K562 (cell line): ENCODE results near the gene SIX6. TPM values are rescaled to one million over a fixed set of nuclear protein-coding genes. Genes with fewer than 3 reads are reported as not detected.

Source experiments
- ATAC-seq: fragments of 200-7000 bp; cut with Tn5 transposase; 3 replicates; pipeline ENCODE4 v1.9.1; 2020; ENCODE audit warnings: moderate library complexity
- BruUV-seq: library from RNA; stranded (reverse); fragments of 400-500 nt; replicated peaks from 2 replicates; lab custom pipeline; 2021; lab: Mats Ljungman, UMichigan
- CTCF ChIA-PET: fragments of 300-600 bp; formaldehyde crosslinking; extraction: SDS; loops from one replicate; lab custom pipeline; 2021; ENCODE audit warnings: low intra/inter-chr PET ratio; lab: Yijun Ruan, JAX
- POLR2A ChIA-PET: fragments of 300-600, 350-650 bp; sonication (Branson Sonifier 250); formaldehyde crosslinking; extraction: SDS; loops from one replicate; lab custom pipeline; 2021; ENCODE audit warnings: antibody characterized with exemption, inconsistent platforms; lab: Yijun Ruan, JAX
- DNase-seq, 4 experiments: peaks; one replicate each; pipeline versions ENCODE4 v3.0.0 to v3.0.0-alpha.2; 2011 to 2018; ENCODE audit warnings: low spot score in 3 of 4, mixed read lengths in 3 of 4; ENCODE audit errors: extremely low read depth in 1 of 4
- FAIRE-seq: peaks from 2 replicates; lab custom pipeline; 2011; peaks lifted over from hg19 to GRCh38; lab: Jason Lieb, UNC
- H2AFZ ChIP-seq: 2 replicates; pipeline ENCODE4 v1.6.0; 2011; ENCODE audit warnings: low read depth, low read length, control low read depth, inconsistent platforms
- H3K27ac ChIP-seq: fragments of 200-600 bp; 3 replicates; pipeline ENCODE4 v1.8.0; 2011; ENCODE audit warnings: low read depth, mild to moderate bottlenecking, control low read depth, inconsistent platforms, low read length, moderate library complexity, mixed read lengths; ENCODE audit errors: extremely low read depth
- H3K27me3 ChIP-seq, 2 experiments: fragments of 300-600 bp in 1 of 2; 2 replicates in 1 of 2; 3 replicates in 1 of 2; pipeline versions ENCODE4 v1.6.0 to v1.8.0; 2011; ENCODE audit warnings: inconsistent platforms in 2 of 2, low read length in 2 of 2, mild to moderate bottlenecking in 1 of 2, mixed read lengths in 1 of 2, moderate library complexity in 1 of 2; ENCODE audit not compliant: control insufficient read depth in 2 of 2, insufficient read depth in 2 of 2
- H3K36me3 ChIP-seq: fragments of 300-600 bp; 3 replicates; pipeline ENCODE4 v1.8.0; 2011; ENCODE audit warnings: mild to moderate bottlenecking, low read length, inconsistent platforms; ENCODE audit not compliant: control insufficient read depth, insufficient read depth
- H3K4me1 ChIP-seq, 2 experiments: fragments of 200-600 bp in 1 of 2; replicated peaks in 1 of 2; 2 replicates in 1 of 2; 3 replicates in 1 of 2; pipeline versions ENCODE4 v1.5.1 to v1.8.0; 2011; ENCODE audit warnings: inconsistent platforms in 2 of 2, low read length in 2 of 2, mild to moderate bottlenecking in 1 of 2, mixed read lengths in 1 of 2, moderate library complexity in 1 of 2; ENCODE audit not compliant: control insufficient read depth in 2 of 2, insufficient read depth in 2 of 2
- H3K4me2 ChIP-seq: 2 replicates; pipeline ENCODE4 v1.6.1; 2011; ENCODE audit warnings: low read length, control low read depth, inconsistent platforms, mixed read lengths; ENCODE audit not compliant: insufficient read depth
- H3K4me3 ChIP-seq: fragments of 200-600 bp; sonication (generic), shearing (Covaris generic); 2 replicates; pipeline ENCODE4 v1.5.1; 2016; ENCODE audit warnings: control low read depth, inconsistent platforms
- H3K79me2 ChIP-seq: fragments of 200-600 bp; 3 replicates; pipeline ENCODE4 v1.8.0; 2011; ENCODE audit warnings: low read length, inconsistent platforms; ENCODE audit not compliant: control insufficient read depth, insufficient read depth
- H3K9ac ChIP-seq, 2 experiments: 2 replicates each; pipeline versions ENCODE4 v1.6.0 to v1.6.1; 2011; ENCODE audit warnings: low read depth in 2 of 2, low read length in 2 of 2, control low read depth in 1 of 2, inconsistent platforms in 1 of 2, mild to moderate bottlenecking in 1 of 2, mixed read lengths in 1 of 2; ENCODE audit not compliant: insufficient read depth in 1 of 2
- H3K9me1 ChIP-seq: one replicate; pipeline ENCODE4 v1.6.0; 2011; ENCODE audit warnings: inconsistent platforms, mild to moderate bottlenecking, low read length, moderate library complexity; ENCODE audit not compliant: control insufficient read depth, insufficient read depth
- H3K9me3 ChIP-seq: replicated peaks from 2 replicates; pipeline ENCODE4 v1.5.1; 2011; ENCODE audit warnings: low read depth, low read length, inconsistent platforms; ENCODE audit not compliant: control insufficient read depth, insufficient read depth
- H4K20me1 ChIP-seq: replicated peaks from 2 replicates; pipeline ENCODE4 v1.6.1; 2011; ENCODE audit warnings: low read length, inconsistent platforms, mixed read lengths; ENCODE audit not compliant: control insufficient read depth, insufficient read depth
- ARID3B ChIP-seq: fragments of 250-450 bp; sonication (Bioruptor Pico); IDR thresholded peaks from 2 replicates; pipeline ENCODE4 v1.4.0; 2020; ENCODE audit warnings: borderline replicate concordance
- CBX1 ChIP-seq: sonication (generic); IDR thresholded peaks from 2 replicates; pipeline ENCODE4 v1.6.1; 2016; ENCODE audit warnings: antibody characterized with exemption, low read depth, mild to moderate bottlenecking
- CBX5 ChIP-seq: IDR thresholded peaks from 2 replicates; pipeline ENCODE4 v1.6.1; 2014; ENCODE audit warnings: low read depth, borderline replicate concordance
- GTF2A2 ChIP-seq: IDR thresholded peaks from 2 replicates; pipeline ENCODE4 v1.6.1; 2016; ENCODE audit warnings: mild to moderate bottlenecking, missing genetic modification characterization, missing compliant biosample characterization
- KAT8 ChIP-seq: fragments of 450-650 bp; IDR thresholded peaks from 2 replicates; pipeline ENCODE4 v1.6.1; 2016; ENCODE audit warnings: low read depth, mild to moderate bottlenecking
- PHB ChIP-seq: fragments of 250-450 bp; sonication (Bioruptor Pico); IDR thresholded peaks from 2 replicates; pipeline ENCODE4 v1.5.0; 2021
- STAT5B ChIP-seq: fragments of 250-450 bp; sonication (Bioruptor Pico); IDR thresholded peaks from 2 replicates; pipeline ENCODE4 v1.8.0; 2021; ENCODE audit warnings: mild to moderate bottlenecking, inconsistent platforms
- TRIM25 ChIP-seq: fragments of 450-650 bp; IDR thresholded peaks from 2 replicates; pipeline ENCODE4 v1.7.0; 2016; ENCODE audit warnings: borderline replicate concordance
- ZNF444 ChIP-seq: fragments of 250-450 bp; sonication (Bioruptor Pico); IDR thresholded peaks from 2 replicates; pipeline ENCODE4 v1.4.0; 2020; ENCODE audit warnings: mild to moderate bottlenecking, moderate library complexity
- ZNF57 ChIP-seq: fragments of 450-650 bp; formaldehyde crosslinking; IDR thresholded peaks from 2 replicates; pipeline ENCODE4 v1.4.0; 2020; ENCODE audit warnings: mild to moderate bottlenecking, moderate library complexity
- ZNF766 ChIP-seq: fragments of 200-800 bp; sonication (Bioruptor generic); conservative IDR thresholded peaks from 2 replicates; pipeline ENCODE4 v1.6.1; 2016; ENCODE audit warnings: missing genetic modification characterization, missing compliant biosample characterization
- WGBS: fragments of 100-300 bp; shearing (Covaris generic); methylation state at CpG from one replicate; pipeline ENCODE4 v1.1.6; 2016; ENCODE audit warnings: low coverage, mixed read lengths; ENCODE audit not compliant: insufficient coverage; ENCODE audit errors: missing lambda C conversion rate; 5-methylcytosine and 5-hydroxymethylcytosine counted together
- in situ Hi-C: fragments of 300-500 bp; cut with MboI; formaldehyde crosslinking; loops from 4 replicates; pipeline ENCODE4 v1.15.0; 2018; ENCODE audit warnings: inconsistent platforms, mixed read lengths
- intact Hi-C: fragments of 100-400 bp; cut with micrococcal nuclease; formaldehyde crosslinking; loops from 2 replicates; pipeline ENCODE4 v1.14.2; 2022
- polyA plus RNA-seq, 8 experiments: library from polyadenylated mRNA; depleted of rRNA in 4 of 8; stranded (reverse) in 5 of 8; unstranded in 3 of 8; fragments of >200 nt; fragmentation: Nextera tagmentation in 2 of 8; fragmentation: Illumina TruSeq in 1 of 8; extraction: Ambion mirVana in 2 of 8; extraction: Trizol in 1 of 8; gene quantifications; 2 replicates each; pipeline versions ENCODE4 v1.2.1 to v1.2.3, GENCODE V29; 2011 to 2014; ENCODE audit warnings: inconsistent platforms in 1 of 8, missing spikeins in 1 of 8
- total RNA-seq, 7 experiments: library from RNA; depleted of rRNA in 6 of 7; stranded (reverse); fragments of >200 nt in 6 of 7; fragmentation: Illumina TruSeq in 2 of 7; extraction: Trizol in 2 of 7; gene quantifications; 2 replicates each; pipeline versions ENCODE4 v1.2.1 to v1.2.3, GENCODE V29; 2011 to 2021; ENCODE audit warnings: low replicate concordance in 1 of 7
- TF ChIP-seq, protein P1 (sequence below): sonication (generic); formaldehyde crosslinking; IDR thresholded peaks from 2 replicates; pipeline ENCODE4 v1.8.0; 2023; ENCODE audit warnings: mild to moderate bottlenecking, missing genetic modification reagents
- TF ChIP-seq, protein P2 (sequence below): fragments of 450-650 bp; formaldehyde crosslinking; IDR thresholded peaks from 2 replicates; pipeline ENCODE4 v1.4.0; 2022; ENCODE audit warnings: mild to moderate bottlenecking, moderate library complexity

The SIX6 gene
- total and polyA plus RNA-seq, 9 of the 15 experiments (the other 6 are each of a cell fraction or from before 2014, with no cell fraction given): not detected

DNA sequence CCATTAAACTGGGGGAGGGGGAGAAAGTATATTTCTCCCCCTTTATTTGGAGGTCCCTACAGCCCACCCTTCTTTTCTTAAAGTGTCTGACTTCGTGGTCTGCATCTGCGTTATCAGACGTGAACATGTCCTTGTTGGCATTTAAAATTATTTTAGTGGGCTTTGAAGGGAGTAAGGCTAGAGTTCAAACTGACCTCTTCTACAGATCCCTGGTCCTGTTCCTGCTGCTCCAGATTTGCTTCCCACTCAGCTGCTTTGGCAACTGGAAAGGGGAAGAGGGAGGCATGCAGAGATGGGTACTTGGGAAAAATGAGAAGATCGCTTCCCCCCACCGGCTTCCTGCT lies 611 bp upstream of the SIX6 start:
- no peak for FAIRE-seq
- ChIA-PET POLR2A (interaction anchor here (1.6 kb wide), 1 partner anchor 12 kb away, joined by 5 read pairs; no protein-coding TSS in a partner anchor), CTCF (no interaction called here)
- no peak for TF ChIP-seq CBX5
- TF ChIP-seq ZNF57 (CRISPR knock-in tag): no peak
- TF ChIP-seq KAT8: no peak
- no peak for TF ChIP-seq PHB
- no peak for TF ChIP-seq ARID3B (CRISPR knock-in tag)
- TF ChIP-seq GTF2A2 (tag): no peak
- no peak for TF ChIP-seq STAT5B (CRISPR knock-in tag)
- TF ChIP-seq TRIM25: no peak
- TF ChIP-seq CBX1: no peak
- TF ChIP-seq ZNF444 (CRISPR knock-in tag): no peak
- no peak for TF ChIP-seq ZNF766 (CRISPR knock-in tag)
- TF ChIP-seq, protein P1, sequence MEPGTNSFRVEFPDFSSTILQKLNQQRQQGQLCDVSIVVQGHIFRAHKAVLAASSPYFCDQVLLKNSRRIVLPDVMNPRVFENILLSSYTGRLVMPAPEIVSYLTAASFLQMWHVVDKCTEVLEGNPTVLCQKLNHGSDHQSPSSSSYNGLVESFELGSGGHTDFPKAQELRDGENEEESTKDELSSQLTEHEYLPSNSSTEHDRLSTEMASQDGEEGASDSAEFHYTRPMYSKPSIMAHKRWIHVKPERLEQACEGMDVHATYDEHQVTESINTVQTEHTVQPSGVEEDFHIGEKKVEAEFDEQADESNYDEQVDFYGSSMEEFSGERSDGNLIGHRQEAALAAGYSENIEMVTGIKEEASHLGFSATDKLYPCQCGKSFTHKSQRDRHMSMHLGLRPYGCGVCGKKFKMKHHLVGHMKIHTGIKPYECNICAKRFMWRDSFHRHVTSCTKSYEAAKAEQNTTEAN: no peak
- TF ChIP-seq, protein P2, sequence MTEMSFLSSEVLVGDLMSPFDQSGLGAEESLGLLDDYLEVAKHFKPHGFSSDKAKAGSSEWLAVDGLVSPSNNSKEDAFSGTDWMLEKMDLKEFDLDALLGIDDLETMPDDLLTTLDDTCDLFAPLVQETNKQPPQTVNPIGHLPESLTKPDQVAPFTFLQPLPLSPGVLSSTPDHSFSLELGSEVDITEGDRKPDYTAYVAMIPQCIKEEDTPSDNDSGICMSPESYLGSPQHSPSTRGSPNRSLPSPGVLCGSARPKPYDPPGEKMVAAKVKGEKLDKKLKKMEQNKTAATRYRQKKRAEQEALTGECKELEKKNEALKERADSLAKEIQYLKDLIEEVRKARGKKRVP (CRISPR knock-in tag): no peak
- Histone ChIP-seq H3K4me1 (peaks cover 0 to 17% of the 10 kb centered on the region in 2 experiments; a peak in 1 of 5 replicates), H3K9me3 (no peaks in the 10 kb centered on the region), H3K9ac (no peak overlapping the region), H2AFZ (no peak overlapping the region), H3K9me1 (no peaks in the 10 kb centered on the region), H3K27me3 (peaks cover 21 to 57% of the 10 kb centered on the region in 2 experiments; a peak in 4 of 5 replicates), H4K20me1 (no peaks in the 10 kb centered on the region), H3K4me2 (no peak overlapping the region), H3K27ac (no peak overlapping the region), H3K36me3 (no peaks in the 10 kb centered on the region), H3K79me2 (no peaks in the 10 kb centered on the region), H3K4me3 (no peak overlapping the region)
- no peak for ATAC-seq
- BruUV-seq: no TSS peak
- no peak for DNase-seq
- intact Hi-C loops (no loop called here), in situ Hi-C loops (no loop called here)
- WGBS: 10% methylated on average over 4 of the region's 5 CpGs
